Glutamatergic neuron (in vitro differentiated cells): Measurements from ENCODE around the gene BBLN. TPM values are rescaled to one million over a fixed set of nuclear protein-coding genes. Genes with fewer than 3 reads are reported as not detected.

ENCODE experiments used
- DNase-seq: peaks from one replicate; pipeline ENCODE4 v3.0.0; 2022
- H3K27ac Mint-ChIP-seq: one replicate; pipeline ENCODE4 v1.8.0; 2020; ENCODE audit warnings: mild to moderate bottlenecking, mixed read lengths, inconsistent platforms; ENCODE audit not compliant: unreplicated experiment
- H3K27me3 Mint-ChIP-seq: one replicate; pipeline ENCODE4 v1.8.0; 2020; ENCODE audit warnings: mild to moderate bottlenecking, moderate library complexity, mixed read lengths, inconsistent platforms; ENCODE audit not compliant: unreplicated experiment
- H3K36me3 Mint-ChIP-seq: one replicate; pipeline ENCODE4 v1.8.0; 2020; ENCODE audit warnings: mild to moderate bottlenecking, mixed read lengths, inconsistent platforms; ENCODE audit not compliant: unreplicated experiment
- H3K4me1 Mint-ChIP-seq: one replicate; pipeline ENCODE4 v1.8.0; 2020; ENCODE audit warnings: mild to moderate bottlenecking, low read depth, mixed read lengths, inconsistent platforms; ENCODE audit not compliant: unreplicated experiment
- H3K4me3 Mint-ChIP-seq: one replicate; pipeline ENCODE4 v1.8.0; 2020; ENCODE audit warnings: mild to moderate bottlenecking, mixed read lengths, inconsistent platforms; ENCODE audit not compliant: unreplicated experiment
- H3K9me3 Mint-ChIP-seq: one replicate; pipeline ENCODE4 v1.8.0; 2020; ENCODE audit warnings: mild to moderate bottlenecking, moderate library complexity, mixed read lengths, inconsistent platforms; ENCODE audit not compliant: unreplicated experiment
- CTCF ChIP-seq: fragments of 200-600 bp; sonication (generic); IDR thresholded peaks from one replicate; pipeline ENCODE4 v1.5.0; 2021; ENCODE audit not compliant: partially characterized antibody, unreplicated experiment
- total RNA-seq: library from RNA; stranded (reverse); fragmentation: NEBNext Ultra II Directional; extraction: Animal tissue kit (Norgen Biotek cat#: 25700); gene quantifications from one replicate; pipeline ENCODE4 v1.2.1, GENCODE V29; 2021; ENCODE audit not compliant: unreplicated experiment

Gene BBLN
- total RNA-seq, 1 donor from 2014 or later: 147 TPM

GRCh38 chr9:128163523-128164306, 3.6 kb downstream of the BBLN start:
- H3K27ac Mint-ChIP-seq: peak overlapping the region; percentile 17
- no peak for TF ChIP-seq CTCF
- peaks cover 6% of the 10 kb centered on the region for H3K9me3 Mint-ChIP-seq
- no peak for DNase-seq
- H3K4me3 Mint-ChIP-seq: no peak overlapping the region
- H3K4me1 Mint-ChIP-seq: peaks cover 3% of the 10 kb centered on the region
- peaks cover 5% of the 10 kb centered on the region for H3K27me3 Mint-ChIP-seq
- peaks cover 9% of the 10 kb centered on the region for H3K36me3 Mint-ChIP-seq

- H3K4me3 Mint-ChIP-seq: no peak overlapping the region
- TF ChIP-seq CTCF: no peak
- H3K27ac Mint-ChIP-seq: peak overlapping the region; percentile 17
- H3K27me3 Mint-ChIP-seq: peaks cover 5% of the 10 kb centered on the region
- H3K4me1 Mint-ChIP-seq: peaks cover 8% of the 10 kb centered on the region
- DNase-seq: no peak
- peaks cover 6% of the 10 kb centered on the region for H3K9me3 Mint-ChIP-seq
- peaks cover 11% of the 10 kb centered on the region for H3K36me3 Mint-ChIP-seq
These were observed 4.3 kb downstream of the BBLN start for GRCh38 chr9:128164307-128164885.

GRCh38 chr9:128166169-128166568, 6.1 kb downstream of the BBLN start:
- Mint-ChIP-seq H3K9me3 (peaks cover 7% of the 10 kb centered on the region), H3K4me1 (peaks cover 20% of the 10 kb centered on the region), H3K36me3 (peaks cover 11% of the 10 kb centered on the region), H3K4me3 (no peak overlapping the region), H3K27ac (peak overlapping the region; percentile 17), H3K27me3 (peaks cover 5% of the 10 kb centered on the region)
- DNase-seq: no peak
- TF ChIP-seq CTCF: no peak

GRCh38 chr9:128167209-128167608, 7.1 kb downstream of the BBLN start:
- Mint-ChIP-seq H3K27ac (no peak overlapping the region), H3K36me3 (peaks cover 11% of the 10 kb centered on the region), H3K4me3 (no peak overlapping the region)

More at GRCh38 chr9:128167209-128167608, 7.1 kb downstream of the BBLN start:
- no peak for TF ChIP-seq CTCF
- Mint-ChIP-seq H3K9me3 (peaks cover 6% of the 10 kb centered on the region), H3K4me1 (peaks cover 20% of the 10 kb centered on the region), H3K27me3 (peaks cover 4% of the 10 kb centered on the region)
- DNase-seq: no peak
